NAMALWA (cell line): ENCODE data around the gene PDZK1IP1.
"Not testable (repeated sequence)": the region's sequence is repeated elsewhere in the genome, so short reads cannot be mapped to it uniquely, and the experiment has no call there.

Source experiments
- DNase-seq: peaks from one replicate; pipeline ENCODE4 v3.0.0-alpha.2; 2015; ENCODE audit warnings: low spot score

The PDZK1IP1 gene

GRCh38 chr1:47196622-47197021, 6.8 kb upstream of the PDZK1IP1 start:
- DNase-seq, result no peak

DNA sequence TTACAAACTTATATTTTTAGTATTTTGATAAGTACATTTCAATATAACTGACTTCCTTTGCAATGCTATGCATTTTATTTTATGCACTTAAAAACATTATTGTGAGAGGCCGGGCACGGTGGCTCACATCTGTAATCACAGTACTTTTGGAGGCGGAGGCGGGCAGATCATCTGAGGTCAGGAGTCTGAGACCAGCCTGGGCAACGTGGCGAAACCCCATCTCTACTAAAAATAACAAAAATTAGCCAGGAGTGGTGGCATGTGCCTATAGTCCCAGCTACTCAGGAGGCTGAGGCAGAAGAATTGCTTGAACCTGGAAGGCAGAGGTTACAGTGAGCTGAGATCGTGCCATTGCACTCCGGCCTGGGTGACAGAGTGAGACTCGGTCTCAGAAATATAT, 6.1 kb upstream of the PDZK1IP1 start:
- not testable (repeated sequence) for DNase-seq

- DNase-seq, result no peak
Measured at GRCh38 chr1:47194311-47194710, 4.5 kb upstream of the PDZK1IP1 start.

DNA sequence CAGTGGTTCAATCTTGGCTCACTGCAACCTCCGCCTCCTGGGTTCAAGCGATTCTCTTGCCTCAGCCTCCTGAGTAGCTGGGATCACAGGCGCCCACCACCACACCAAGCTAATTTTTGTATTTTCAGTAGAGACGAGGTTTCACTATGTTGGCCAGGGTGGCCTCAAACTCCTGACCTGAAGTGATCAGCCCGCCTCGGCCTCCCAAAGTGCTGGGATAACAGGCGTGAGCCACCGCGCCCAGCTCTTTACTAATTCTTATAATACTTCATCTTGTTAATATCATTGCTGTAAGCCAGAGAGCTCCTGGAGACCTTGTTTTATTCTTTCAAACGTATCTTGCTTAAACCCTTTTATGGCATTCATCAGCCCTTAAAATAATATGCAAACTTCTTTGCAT, 3.7 kb upstream of the PDZK1IP1 start:
- not testable (repeated sequence) for DNase-seq

GRCh38 chr1:47192458-47193384, 2.9 kb upstream of the PDZK1IP1 start:
- peak; percentile 83 for DNase-seq

DNA sequence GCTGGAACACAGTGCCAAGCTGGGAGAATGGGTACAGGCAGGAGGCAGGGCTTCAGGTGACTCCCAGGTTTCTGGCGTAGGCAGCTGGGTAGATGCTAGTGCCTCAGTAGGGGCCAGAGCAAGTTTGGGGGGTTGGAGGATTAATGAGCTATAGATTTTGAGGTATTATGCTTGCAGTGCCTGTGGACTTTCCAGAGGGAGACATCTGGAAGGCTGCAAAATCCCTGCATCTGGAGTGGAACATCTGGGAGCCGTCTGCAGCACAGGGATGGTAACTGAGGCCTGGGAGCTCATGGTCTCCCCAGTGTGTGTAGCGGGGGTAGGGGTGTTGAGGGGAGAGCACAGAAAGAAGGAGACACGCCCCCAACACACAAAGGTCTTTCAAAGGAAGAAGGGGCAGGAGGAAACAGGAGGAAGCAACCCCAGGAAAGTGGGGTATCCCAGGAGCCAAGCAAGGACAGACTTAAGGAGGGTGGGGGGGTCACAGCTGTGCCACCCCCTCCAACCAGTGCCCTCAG, 2.2 kb upstream of the PDZK1IP1 start:
- DNase-seq, result no peak

- no peak for DNase-seq
Measured at GRCh38 chr1:47190857-47191256, 1.0 kb upstream of the PDZK1IP1 start.

DNA sequence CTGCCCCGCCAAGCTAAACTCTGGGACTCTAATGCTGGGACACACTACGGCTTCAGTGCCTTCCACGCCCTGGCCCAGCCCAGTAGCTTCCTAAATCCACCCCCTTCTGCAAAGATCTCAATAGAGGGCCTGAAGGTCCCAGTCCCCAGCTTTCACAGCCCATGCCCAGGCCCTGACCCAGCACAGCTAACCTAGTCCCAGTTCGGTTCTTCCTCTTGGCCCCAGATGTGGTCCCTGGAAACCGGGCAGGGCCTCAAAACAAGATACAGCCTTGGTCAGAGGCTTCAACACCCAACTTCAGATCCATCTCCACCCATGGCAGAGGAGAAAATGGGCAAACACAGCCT, 646 bp upstream of the PDZK1IP1 start:
- DNase-seq, result no peak

- no peak for DNase-seq
Measured at GRCh38 chr1:47188791-47189785, 748 bp downstream of the PDZK1IP1 start.

DNA sequence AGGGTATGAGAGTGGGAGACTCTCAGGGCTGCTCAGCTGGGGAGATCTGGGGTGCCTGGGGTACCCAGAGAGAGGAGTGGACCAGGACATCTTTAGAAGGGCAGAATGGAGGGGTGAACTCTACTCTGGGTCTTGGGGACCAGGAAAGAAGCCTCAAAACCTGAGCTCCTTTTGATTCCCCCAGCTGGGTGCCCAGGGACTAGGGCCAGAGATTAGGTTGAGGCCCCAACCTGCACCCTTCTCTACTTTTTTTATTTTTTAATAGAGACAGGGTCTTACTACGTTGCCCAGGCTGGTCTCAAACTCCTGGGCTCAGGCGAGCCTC, 1.9 kb downstream of the PDZK1IP1 start:
- DNase-seq, result no peak

GRCh38 chr1:47187231-47187925, 2.5 kb downstream of the PDZK1IP1 start:
- DNase-seq, result no peak

DNA sequence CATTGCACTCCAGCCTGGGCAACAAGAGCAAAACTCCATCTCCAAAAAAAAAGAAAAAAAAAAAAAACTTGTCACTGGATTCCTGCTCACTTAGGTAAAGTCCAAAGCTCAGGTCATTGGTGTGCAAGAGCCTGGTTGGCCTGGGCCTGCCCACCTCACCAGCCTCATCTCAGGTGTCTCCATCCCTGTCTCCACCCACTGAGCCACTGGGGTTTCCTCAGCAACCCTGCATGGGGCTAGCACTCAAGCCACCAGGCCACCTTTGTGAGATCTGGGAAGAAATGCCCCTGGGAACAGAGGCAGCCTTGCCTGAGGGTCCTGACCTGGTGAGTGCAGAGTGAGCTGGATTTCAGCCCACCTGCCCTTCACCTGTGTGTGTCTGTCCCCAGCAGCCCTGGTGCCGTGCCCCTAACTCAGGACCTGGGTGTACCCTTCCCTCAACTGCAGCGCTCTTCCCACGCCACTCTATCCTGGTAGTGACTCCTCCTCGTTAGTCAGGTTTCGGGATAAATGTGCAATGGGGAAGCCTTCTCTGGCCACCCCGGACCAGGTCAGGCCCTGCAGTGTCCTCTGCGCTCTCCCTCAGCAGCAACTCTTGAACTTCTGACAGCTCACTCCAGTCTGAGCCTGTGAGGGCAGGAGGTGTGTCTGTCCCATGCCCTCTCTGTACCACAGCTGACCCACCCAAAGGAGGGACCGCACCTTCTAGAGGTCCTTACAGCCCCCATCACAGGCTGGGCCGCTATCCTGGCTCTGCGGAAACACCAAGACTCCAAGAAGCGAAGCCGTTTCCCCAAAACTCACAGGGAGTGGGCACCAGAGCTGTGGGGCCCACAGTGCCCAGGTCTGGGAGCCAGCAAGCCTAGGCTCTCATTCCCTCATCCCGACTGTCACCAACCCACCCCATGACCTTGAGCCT, 3.3 kb downstream of the PDZK1IP1 start:
- no peak for DNase-seq

DNA sequence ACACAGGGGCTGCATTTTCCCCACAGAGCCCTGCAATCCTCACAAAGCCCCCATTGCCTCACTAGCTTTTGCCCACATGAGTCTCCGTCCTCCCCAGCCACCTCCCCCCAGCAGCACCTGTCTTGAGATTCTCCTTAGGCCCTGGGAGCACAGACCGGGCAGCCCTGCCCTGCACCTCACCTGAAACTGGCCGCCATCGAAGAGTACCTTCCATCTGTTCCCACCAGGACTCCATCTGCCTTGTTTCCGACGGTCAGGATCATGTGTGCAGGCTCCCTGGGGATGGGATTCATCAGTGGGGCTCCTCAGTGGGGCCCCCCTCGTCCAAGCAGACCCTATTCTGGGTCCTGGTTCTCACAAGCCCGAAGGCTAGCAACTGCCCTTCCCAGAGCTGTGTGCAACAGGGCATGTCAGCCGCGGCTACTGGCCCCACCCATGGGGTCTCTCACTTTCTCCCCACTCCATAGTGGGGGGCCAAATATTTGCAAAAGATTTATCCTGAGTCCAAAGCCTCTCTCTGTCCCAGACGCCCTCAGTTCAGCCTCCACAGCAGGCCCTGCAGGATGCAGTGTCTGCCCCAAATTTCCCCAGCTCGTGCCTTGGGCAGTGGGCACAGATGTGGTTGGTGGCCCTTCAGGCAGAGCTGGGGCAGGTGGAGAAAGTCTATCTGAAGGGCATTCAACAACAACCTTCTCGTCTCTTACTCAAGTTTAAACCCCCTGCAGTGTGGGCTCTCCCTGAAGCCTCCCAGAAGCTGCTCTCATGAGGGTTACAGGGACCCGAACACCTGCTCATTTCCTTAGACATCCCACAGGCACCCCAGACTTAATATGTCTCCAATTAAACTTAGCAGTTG, 4.8 kb downstream of the PDZK1IP1 start:
- DNase-seq, result no peak

DNA sequence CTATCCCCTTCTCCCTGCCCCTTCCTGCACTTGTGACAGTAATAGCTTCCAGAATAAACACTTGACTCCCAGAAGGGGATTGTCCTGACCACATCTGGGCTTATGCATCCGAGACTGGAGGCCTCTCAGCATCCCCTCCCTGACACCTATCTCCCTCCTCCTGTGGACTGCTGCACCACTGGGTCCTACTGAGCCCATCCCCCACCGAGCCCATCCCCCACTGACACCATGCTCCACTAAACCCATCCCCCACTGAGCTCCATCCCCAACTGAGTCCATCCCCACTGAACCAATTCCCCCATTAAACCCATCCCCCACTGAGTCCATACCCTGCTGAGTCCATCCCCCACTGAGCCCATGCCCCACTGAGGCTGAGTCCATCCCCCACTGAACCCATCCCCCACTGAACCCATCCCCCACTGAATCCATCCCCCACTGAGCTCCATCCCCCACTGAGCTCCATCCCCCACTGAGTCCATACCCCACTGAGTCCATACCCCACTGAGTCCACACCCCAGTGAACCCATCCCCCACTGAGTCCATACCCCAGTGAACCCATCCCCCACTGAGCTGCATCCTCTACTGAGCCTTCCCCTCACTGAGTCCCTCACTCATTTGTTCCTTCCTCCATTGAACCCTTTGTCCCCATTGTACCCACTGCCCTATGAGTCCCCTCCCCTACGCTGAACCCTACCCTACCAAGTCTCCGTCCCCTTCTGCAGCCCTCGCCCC, 5.6 kb downstream of the PDZK1IP1 start:
- no peak for DNase-seq

GRCh38 chr1:47183308-47184089, 6.3 kb downstream of the PDZK1IP1 start:
- no peak for DNase-seq

GRCh38 chr1:47182676-47183235, 7.1 kb downstream of the PDZK1IP1 start:
- no peak for DNase-seq

DNA sequence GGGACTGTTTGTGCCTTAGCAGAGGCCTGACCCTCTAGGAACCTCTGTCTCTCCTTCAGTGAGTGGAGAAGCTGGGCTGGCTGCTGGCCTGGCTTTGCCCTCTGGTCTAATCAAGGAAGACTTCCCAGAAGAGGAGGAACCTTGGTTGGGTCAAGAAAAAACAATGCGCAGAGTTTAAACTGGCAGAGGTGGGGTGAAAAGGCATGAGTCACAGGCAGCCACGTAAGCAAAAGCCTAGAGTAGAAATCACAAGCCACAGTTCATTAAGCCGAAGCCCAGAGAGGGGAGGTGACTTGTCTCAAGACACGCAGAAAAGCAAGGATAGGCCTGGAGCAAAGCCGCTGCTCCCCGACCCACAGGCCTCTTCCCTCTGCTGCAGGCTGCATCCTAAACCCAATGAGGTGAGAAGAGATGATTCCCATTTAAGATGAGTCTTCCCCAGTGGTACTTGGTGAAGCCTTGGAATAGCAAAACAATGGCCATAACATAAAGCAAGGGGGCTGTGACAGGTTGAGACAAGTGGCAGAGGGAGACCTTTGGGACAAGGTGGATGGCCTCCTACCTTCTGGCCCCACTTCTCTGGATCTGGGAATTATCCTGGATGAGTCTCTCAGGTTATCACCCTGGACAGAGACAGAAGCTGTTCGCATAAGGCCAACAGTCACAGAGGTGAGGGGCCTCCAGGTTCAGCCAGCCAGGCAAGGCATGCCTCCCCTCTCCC, 7.7 kb downstream of the PDZK1IP1 start:
- DNase-seq, result no peak
